ENCODE results near the gene MCCD1.

DNA sequence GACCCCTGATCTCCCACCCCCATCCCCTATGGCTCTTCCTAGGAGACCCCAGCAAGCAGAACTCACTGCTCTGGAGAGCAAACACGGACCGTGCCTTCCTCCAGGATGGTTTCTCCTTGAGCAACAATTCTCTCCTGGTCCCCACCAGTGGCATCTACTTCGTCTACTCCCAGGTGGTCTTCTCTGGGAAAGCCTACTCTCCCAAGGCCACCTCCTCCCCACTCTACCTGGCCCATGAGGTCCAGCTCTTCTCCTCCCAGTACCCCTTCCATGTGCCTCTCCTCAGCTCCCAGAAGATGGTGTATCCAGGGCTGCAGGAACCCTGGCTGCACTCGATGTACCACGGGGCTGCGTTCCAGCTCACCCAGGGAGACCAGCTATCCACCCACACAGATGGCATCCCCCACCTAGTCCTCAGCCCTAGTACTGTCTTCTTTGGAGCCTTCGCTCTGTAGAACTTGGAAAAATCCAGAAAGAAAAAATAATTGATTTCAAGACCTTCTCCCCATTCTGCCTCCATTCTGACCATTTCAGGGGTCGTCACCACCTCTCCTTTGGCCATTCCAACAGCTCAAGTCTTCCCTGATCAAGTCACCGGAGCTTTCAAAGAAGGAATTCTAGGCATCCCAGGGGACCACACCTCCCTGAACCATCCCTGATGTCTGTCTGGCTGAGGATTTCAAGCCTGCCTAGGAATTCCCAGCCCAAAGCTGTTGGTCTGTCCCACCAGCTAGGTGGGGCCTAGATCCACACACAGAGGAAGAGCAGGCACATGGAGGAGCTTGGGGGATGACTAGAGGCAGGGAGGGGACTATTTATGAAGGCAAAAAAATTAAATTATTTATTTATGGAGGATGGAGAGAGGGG, 44.7 kb downstream of the MCCD1 start:
- TF ChIP-seq, protein P1, sequence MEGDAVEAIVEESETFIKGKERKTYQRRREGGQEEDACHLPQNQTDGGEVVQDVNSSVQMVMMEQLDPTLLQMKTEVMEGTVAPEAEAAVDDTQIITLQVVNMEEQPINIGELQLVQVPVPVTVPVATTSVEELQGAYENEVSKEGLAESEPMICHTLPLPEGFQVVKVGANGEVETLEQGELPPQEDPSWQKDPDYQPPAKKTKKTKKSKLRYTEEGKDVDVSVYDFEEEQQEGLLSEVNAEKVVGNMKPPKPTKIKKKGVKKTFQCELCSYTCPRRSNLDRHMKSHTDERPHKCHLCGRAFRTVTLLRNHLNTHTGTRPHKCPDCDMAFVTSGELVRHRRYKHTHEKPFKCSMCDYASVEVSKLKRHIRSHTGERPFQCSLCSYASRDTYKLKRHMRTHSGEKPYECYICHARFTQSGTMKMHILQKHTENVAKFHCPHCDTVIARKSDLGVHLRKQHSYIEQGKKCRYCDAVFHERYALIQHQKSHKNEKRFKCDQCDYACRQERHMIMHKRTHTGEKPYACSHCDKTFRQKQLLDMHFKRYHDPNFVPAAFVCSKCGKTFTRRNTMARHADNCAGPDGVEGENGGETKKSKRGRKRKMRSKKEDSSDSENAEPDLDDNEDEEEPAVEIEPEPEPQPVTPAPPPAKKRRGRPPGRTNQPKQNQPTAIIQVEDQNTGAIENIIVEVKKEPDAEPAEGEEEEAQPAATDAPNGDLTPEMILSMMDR (conservative IDR thresholded peaks at IDR 0.05 in 1 of 2, IDR thresholded peaks at IDR 0.05 in 1 of 2; ENCODE audit: extremely low read depth in 1 of 2, insufficient read depth in 1 of 2, low read depth in 1 of 2, low read length in 2 of 2): no peak
- no peak for TF ChIP-seq EZH2 (IDR thresholded peaks at IDR 0.05; ENCODE audit: borderline replicate concordance, low read length)
